Kidney (tissue), 14 donors: ENCODE measurements around the gene LITAF. TPM values are rescaled to one million over a fixed set of nuclear protein-coding genes. Genes with fewer than 3 reads are reported as not detected.

ENCODE experiments used
- DNase-seq, 5 donors: peaks; one replicate each; pipeline ENCODE4 v3.0.0-alpha.2; 2013 to 2020
- FAIRE-seq: peaks from 2 replicates; lab custom pipeline; 2012; peaks lifted over from hg19 to GRCh38; lab: Jason Lieb, UNC
- H3K27ac ChIP-seq, 2 donors: one replicate each; pipeline ENCODE4 v1.7.0; 2013; ENCODE audit warnings: low read depth in 2 of 2, low read length in 2 of 2, inconsistent platforms in 1 of 2
- H3K27me3 ChIP-seq: one replicate; pipeline ENCODE4 v1.7.1; 2013; ENCODE audit warnings: low read length, inconsistent platforms; ENCODE audit not compliant: control insufficient read depth, insufficient read depth
- H3K36me3 ChIP-seq, 3 donors: one replicate each; pipeline versions ENCODE4 v1.7.0 to v1.7.1; 2013; ENCODE audit warnings: low read length in 3 of 3, control low read depth in 1 of 3, inconsistent platforms in 1 of 3; ENCODE audit not compliant: insufficient read depth in 3 of 3, control insufficient read depth in 2 of 3
- H3K4me1 ChIP-seq, 3 donors: one replicate each; pipeline versions ENCODE4 v1.7.0 to v1.7.1; 2013; ENCODE audit warnings: low read length in 3 of 3, inconsistent platforms in 1 of 3, low read depth in 1 of 3; ENCODE audit not compliant: control insufficient read depth in 2 of 3, insufficient read depth in 2 of 3
- H3K4me3 ChIP-seq, 3 donors: one replicate each; pipeline versions ENCODE4 v1.7.0 to v1.8.1; 2013; ENCODE audit warnings: low read length in 3 of 3, control low read depth in 1 of 3, inconsistent platforms in 1 of 3
- H3K9ac ChIP-seq, 3 donors: one replicate each; pipeline versions ENCODE4 v1.7.0 to v1.7.1; 2013; ENCODE audit warnings: low read length in 3 of 3, control low read depth in 1 of 3, inconsistent platforms in 1 of 3
- H3K9me3 ChIP-seq, 3 donors: one replicate each; pipeline versions ENCODE4 v1.7.0 to v1.7.1; 2013; ENCODE audit warnings: low read length in 3 of 3, control low read depth in 1 of 3, inconsistent platforms in 1 of 3; ENCODE audit not compliant: control insufficient read depth in 2 of 3, insufficient read depth in 1 of 3
- intact Hi-C: fragments of 100-400 bp; cut with DNase I; formaldehyde crosslinking; loops from one replicate; pipeline ENCODE4 v1.11.1; 2022
- polyA plus RNA-seq: library from polyadenylated mRNA; stranded (reverse); fragments of 350-450 nt; fragmentation: Illumina TruSeq; extraction: RNeasy Lipid Tissue Mini Kit (QIAGEN cat#74804); gene quantifications from one replicate; pipeline ENCODE4 v1.2.3, GENCODE V29; 2014; ENCODE audit warnings: low read depth, low replicate concordance; ENCODE audit not compliant: insufficient read depth
- total RNA-seq: library from RNA; stranded (reverse); fragmentation: NEBNext Ultra II Directional; extraction: Animal tissue kit (Norgen Biotek cat#: 25700); gene quantifications from one replicate; pipeline ENCODE4 v1.2.1, GENCODE V29; 2021
- TF ChIP-seq, protein P1 (sequence below): IDR thresholded peaks from 3 replicates; pipeline ENCODE4 v1.5.1; 2012; ENCODE audit warnings: mild to moderate bottlenecking, moderate library complexity, borderline replicate concordance; ENCODE audit not compliant: insufficient read depth; ENCODE audit errors: extremely low read depth
- donor health status: control.
- donor health status: control.
- donor health status: control.
- donor health status: control.
- donor health status: control.
- donor health status: DM: yes; HTN: yes; CAD: no.
- donor health status: Normal renal cell carcinoma (clear cell type).

The LITAF gene
- total and polyA plus RNA-seq, 2 donors from 2014 or later = 121 to 171 TPM

DNA sequence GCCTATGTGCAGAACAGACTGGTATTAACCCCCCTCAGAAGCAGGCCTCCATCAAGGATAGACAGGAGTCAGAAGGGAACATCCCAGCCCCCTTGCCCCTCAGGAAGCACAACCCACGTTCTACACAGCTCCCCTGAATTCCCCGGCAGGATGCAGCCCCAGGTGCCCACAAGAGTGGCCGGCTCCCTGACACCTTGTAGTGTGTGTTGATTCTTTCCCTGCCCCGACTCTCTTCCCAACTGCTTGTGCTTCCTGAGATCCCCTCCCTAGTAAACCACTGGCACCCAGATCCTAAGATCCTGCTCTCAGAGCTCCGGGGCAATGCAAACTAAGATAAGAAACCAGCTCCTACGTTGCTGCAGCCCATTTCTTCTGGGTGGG is 34.8 kb upstream of the LITAF start:
- H3K4me3 ChIP-seq = no peak overlapping the region

GRCh38 chr16:11620243-11621003 is 33.7 kb upstream of the LITAF start:
- Histone ChIP-seq H3K9me3 (no peaks in the 10 kb centered on the region), H3K36me3 (no peaks in the 10 kb centered on the region), H3K9ac (no peak overlapping the region), H3K4me1 (peaks cover 0 to 7% (median 3%) of the 10 kb centered on the region in 3 donors), H3K27me3 (no peaks in the 10 kb centered on the region), H3K27ac (no peak overlapping the region), H3K4me3 (no peak overlapping the region)
- DNase-seq = no peak
- TF ChIP-seq, protein P1, sequence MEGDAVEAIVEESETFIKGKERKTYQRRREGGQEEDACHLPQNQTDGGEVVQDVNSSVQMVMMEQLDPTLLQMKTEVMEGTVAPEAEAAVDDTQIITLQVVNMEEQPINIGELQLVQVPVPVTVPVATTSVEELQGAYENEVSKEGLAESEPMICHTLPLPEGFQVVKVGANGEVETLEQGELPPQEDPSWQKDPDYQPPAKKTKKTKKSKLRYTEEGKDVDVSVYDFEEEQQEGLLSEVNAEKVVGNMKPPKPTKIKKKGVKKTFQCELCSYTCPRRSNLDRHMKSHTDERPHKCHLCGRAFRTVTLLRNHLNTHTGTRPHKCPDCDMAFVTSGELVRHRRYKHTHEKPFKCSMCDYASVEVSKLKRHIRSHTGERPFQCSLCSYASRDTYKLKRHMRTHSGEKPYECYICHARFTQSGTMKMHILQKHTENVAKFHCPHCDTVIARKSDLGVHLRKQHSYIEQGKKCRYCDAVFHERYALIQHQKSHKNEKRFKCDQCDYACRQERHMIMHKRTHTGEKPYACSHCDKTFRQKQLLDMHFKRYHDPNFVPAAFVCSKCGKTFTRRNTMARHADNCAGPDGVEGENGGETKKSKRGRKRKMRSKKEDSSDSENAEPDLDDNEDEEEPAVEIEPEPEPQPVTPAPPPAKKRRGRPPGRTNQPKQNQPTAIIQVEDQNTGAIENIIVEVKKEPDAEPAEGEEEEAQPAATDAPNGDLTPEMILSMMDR = no peak
- intact Hi-C loops = no loop called here
- no peak for FAIRE-seq

More for the DNA sequence above, 34.8 kb upstream of the LITAF start:
- peak overlapping the region in 1 of 2 donors; percentile 60 for H3K27ac ChIP-seq
- no peaks in the 10 kb centered on the region for H3K9me3 ChIP-seq
- TF ChIP-seq, protein P1 = no peak
- FAIRE-seq = no peak
- H3K36me3 ChIP-seq = no peaks in the 10 kb centered on the region
- no peaks in the 10 kb centered on the region for H3K27me3 ChIP-seq
- intact Hi-C loops = no loop called here
- H3K9ac ChIP-seq = peak overlapping the region in 1 of 3 donors; percentile 26
- peaks cover 0 to 7% (median 3%) of the 10 kb centered on the region in 3 donors for H3K4me1 ChIP-seq
- DNase-seq = no peak

DNA sequence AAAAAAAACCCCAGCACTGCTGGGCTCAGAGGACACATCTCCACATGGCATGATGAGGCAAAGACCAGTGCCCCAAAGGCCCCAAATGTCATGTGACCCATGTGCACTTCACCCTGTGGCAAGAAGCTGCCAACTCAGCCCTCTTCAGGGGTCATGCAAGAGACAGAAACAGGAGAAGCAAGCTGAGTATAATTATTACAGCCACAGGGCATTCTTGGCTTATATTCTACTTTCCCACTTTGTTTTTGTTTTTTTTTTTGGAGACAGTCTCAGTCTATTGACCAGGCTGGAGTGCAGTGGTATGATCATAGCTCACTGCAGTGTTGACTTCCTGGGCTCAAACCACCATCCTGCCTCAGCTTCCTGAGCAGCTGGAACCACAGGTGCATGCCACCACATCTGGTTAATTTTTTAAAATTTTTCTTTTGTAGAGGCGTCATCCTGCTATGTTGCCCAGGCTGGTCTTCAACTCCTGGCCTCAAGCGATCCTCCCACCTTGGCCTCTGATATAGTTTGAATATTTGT is 32.7 kb upstream of the LITAF start:
- TF ChIP-seq, protein P1 = no peak
- Histone ChIP-seq H3K27ac (peak overlapping the region; percentile 43 to 53), H3K9me3 (no peaks in the 10 kb centered on the region), H3K36me3 (no peaks in the 10 kb centered on the region), H3K9ac (peak overlapping the region in 1 of 3 donors; percentile 22), H3K4me1 (peaks cover 0 to 7% (median 3%) of the 10 kb centered on the region in 3 donors), H3K4me3 (no peak overlapping the region), H3K27me3 (no peaks in the 10 kb centered on the region)
- FAIRE-seq (no peak), DNase-seq (peak in 1 of 5 donors; percentile 44)
- intact Hi-C loops = no loop called here
